Panc1 (cell line): ENCODE results near the gene DAB2IP. TPM values are rescaled to one million over a fixed set of nuclear protein-coding genes. Genes with fewer than 3 reads are reported as not detected.

Experiments
- ATAC-seq: fragments of 200-7000 bp; cut with Tn5 transposase; 2 replicates; pipeline ENCODE4 v1.9.1; 2020; ENCODE audit warnings: mild to moderate bottlenecking, moderate library complexity
- BruUV-seq: library from RNA; stranded (reverse); fragments of 400-500 nt; replicated peaks from 2 replicates; lab custom pipeline; 2021; lab: Mats Ljungman, UMichigan
- CTCF ChIA-PET: fragments of 300-600 bp; sonication (Branson Sonifier 250); formaldehyde crosslinking; loops from one replicate; lab custom pipeline; 2022; ENCODE audit warnings: antibody characterized with exemption; lab: Charles Lee
- POLR2A ChIA-PET: fragments of 300-600 bp; sonication (Branson Sonifier 250); formaldehyde crosslinking; loops from one replicate; lab custom pipeline; 2022; ENCODE audit warnings: antibody characterized with exemption; lab: Charles Lee
- DNase-seq: peaks from one replicate; pipeline ENCODE4 v3.0.0-alpha.2; 2010; ENCODE audit warnings: low read depth, low spot score
- H3K27ac ChIP-seq: 2 replicates; pipeline ENCODE4 v1.5.1; 2011; ENCODE audit warnings: mild to moderate bottlenecking, low read length, inconsistent platforms
- H3K27me3 ChIP-seq: fragments of 200-500 bp; sonication (Bioruptor generic); 2 replicates; pipeline ENCODE4 v1.6.0; 2014; ENCODE audit warnings: low read length, inconsistent platforms; ENCODE audit not compliant: control insufficient read depth, insufficient read depth
- H3K36me3 ChIP-seq: fragments of 200-500 bp; sonication (Bioruptor generic); 2 replicates; pipeline ENCODE4 v1.5.1; 2014; ENCODE audit warnings: inconsistent platforms, mild to moderate bottlenecking, low read length, moderate library complexity; ENCODE audit not compliant: control insufficient read depth, insufficient read depth
- H3K4me1 ChIP-seq: 2 replicates; pipeline ENCODE4 v1.5.1; 2011; ENCODE audit warnings: inconsistent platforms, mild to moderate bottlenecking, low read length, moderate library complexity; ENCODE audit not compliant: control insufficient read depth, insufficient read depth
- H3K4me3 ChIP-seq, 2 experiments: 2 replicates each; pipeline ENCODE4 v1.5.1; 2011 to 2012; ENCODE audit warnings: low read depth in 2 of 2, low read length in 2 of 2, mild to moderate bottlenecking in 2 of 2, inconsistent platforms in 1 of 2, moderate library complexity in 1 of 2
- H3K9me3 ChIP-seq: fragments of 200-500 bp; sonication (Bioruptor generic); 2 replicates; pipeline ENCODE4 v1.5.1; 2014; ENCODE audit warnings: low read depth, mild to moderate bottlenecking, inconsistent platforms, low read length, moderate library complexity; ENCODE audit not compliant: control insufficient read depth, insufficient read depth
- POLR2AphosphoS5 ChIP-seq: IDR thresholded peaks from 2 replicates; pipeline ENCODE4 v1.6.1; 2012; ENCODE audit warnings: mild to moderate bottlenecking, low read depth, low read length, moderate library complexity
- SIN3A ChIP-seq: IDR thresholded peaks from 2 replicates; pipeline ENCODE4 v1.6.1; 2012; ENCODE audit warnings: low read depth, mild to moderate bottlenecking, low read length, moderate library complexity, borderline replicate concordance; ENCODE audit not compliant: insufficient read depth
- TCF7L2 ChIP-seq: IDR thresholded peaks from 2 replicates; pipeline ENCODE4 v1.6.1; 2011; ENCODE audit warnings: mild to moderate bottlenecking, low read depth, low read length, inconsistent platforms
- in situ Hi-C: cut with HindIII; loops from 2 replicates; pipeline ENCODE4 v1.10.0; 2016; ENCODE audit warnings: low sequenced_read_pairs, low pct_unique_long_range_greater_than_20kb
- intact Hi-C: fragments of 100-400 bp; cut with micrococcal nuclease; formaldehyde crosslinking; loops from one replicate; pipeline ENCODE4 v1.10.0; 2022; ENCODE audit not compliant: unreplicated experiment
- total RNA-seq: library from RNA; stranded (reverse); gene quantifications from one replicate; pipeline ENCODE4 v1.2.1, GENCODE V29; 2021; ENCODE audit not compliant: unreplicated experiment
- TF ChIP-seq, protein P1 (sequence below): fragments of 450-650 bp; IDR thresholded peaks from 2 replicates; pipeline ENCODE4 v1.5.1; 2017; ENCODE audit warnings: mild to moderate bottlenecking
- TF ChIP-seq, protein P2 (sequence below), 2 experiments: IDR thresholded peaks; 2 replicates each; pipeline ENCODE4 v1.6.1; 2011 to 2012; ENCODE audit warnings: low read depth in 2 of 2, control low read depth in 1 of 2, low read length in 1 of 2, mild to moderate bottlenecking in 1 of 2, moderate library complexity in 1 of 2; ENCODE audit not compliant: insufficient read depth in 1 of 2

DAB2IP gene
- total RNA-seq, 1 experiment from 2014 or later, result 18.4 TPM

DNA sequence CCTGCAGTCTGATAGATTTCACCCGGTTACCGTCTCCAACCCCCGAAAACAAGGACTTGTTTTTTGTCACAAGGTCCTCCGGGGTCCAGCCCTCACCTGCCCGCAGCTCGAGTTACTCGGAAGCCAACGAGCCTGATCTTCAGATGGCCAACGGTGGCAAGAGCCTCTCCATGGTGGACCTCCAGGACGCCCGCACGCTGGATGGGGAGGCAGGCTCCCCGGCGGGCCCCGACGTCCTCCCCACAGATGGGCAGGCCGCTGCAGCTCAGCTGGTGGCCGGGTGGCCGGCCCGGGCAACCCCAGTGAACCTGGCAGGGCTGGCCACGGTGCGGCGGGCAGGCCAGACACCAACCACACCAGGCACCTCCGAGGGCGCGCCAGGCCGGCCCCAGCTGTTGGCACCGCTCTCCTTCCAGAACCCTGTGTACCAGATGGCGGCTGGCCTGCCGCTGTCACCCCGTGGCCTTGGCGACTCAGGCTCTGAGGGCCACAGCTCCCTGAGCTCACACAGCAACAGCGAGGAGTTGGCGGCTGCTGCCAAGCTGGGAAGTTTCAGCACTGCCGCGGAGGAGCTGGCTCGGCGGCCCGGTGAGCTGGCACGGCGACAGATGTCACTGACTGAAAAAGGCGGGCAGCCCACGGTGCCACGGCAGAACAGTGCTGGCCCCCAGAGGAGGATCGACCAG lies 121.3 kb downstream of the DAB2IP start:
- H3K36me3 ChIP-seq, result no peaks in the 10 kb centered on the region
- POLR2A ChIA-PET, result no interaction called here
- in situ Hi-C loops, result no loop called here

DNA sequence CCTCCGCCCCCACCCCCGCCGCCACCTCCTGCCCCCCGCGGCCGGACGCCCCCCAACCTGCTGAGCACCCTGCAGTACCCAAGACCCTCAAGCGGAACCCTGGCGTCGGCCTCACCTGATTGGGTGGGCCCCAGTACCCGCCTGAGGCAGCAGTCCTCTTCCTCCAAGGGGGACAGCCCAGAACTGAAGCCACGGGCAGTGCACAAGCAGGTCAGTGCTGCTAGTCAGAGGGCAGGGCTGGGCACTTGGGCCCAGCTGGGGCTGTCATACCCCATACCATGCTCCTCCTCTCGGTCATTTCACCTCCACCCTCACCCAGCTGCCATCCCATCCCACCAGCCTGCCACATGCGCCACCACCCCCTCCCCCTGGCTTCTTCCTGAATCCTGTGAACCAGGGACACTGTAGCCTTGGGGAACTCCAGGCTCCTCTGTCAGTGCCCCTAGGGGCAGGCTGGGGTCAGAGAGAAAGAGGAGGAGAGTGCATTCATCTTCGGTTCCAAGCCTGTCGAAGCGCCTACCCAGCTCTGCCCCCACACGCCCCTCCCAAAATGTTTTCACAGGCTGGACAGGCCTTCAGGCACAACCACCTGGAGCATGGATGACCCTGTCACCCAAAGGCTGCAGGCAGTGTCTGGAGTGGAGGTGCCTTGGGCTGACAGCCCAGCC lies 122.0 kb downstream of the DAB2IP start:
- ChIA-PET CTCF (no interaction called here), POLR2A (no interaction called here)
- Histone ChIP-seq H3K4me3 (no peak overlapping the region), H3K27ac (no peak overlapping the region), H3K27me3 (no peaks in the 10 kb centered on the region), H3K4me1 (no peaks in the 10 kb centered on the region), H3K9me3 (no peaks in the 10 kb centered on the region), H3K36me3 (no peaks in the 10 kb centered on the region)
- no peak for ATAC-seq
- intact Hi-C loops, result no loop called here
- in situ Hi-C loops, result no loop called here
- BruUV-seq, result no TSS peak
- no peak for TF ChIP-seq TCF7L2
- no peak for TF ChIP-seq SIN3A
- TF ChIP-seq POLR2AphosphoS5, result no peak
- TF ChIP-seq, protein P1, sequence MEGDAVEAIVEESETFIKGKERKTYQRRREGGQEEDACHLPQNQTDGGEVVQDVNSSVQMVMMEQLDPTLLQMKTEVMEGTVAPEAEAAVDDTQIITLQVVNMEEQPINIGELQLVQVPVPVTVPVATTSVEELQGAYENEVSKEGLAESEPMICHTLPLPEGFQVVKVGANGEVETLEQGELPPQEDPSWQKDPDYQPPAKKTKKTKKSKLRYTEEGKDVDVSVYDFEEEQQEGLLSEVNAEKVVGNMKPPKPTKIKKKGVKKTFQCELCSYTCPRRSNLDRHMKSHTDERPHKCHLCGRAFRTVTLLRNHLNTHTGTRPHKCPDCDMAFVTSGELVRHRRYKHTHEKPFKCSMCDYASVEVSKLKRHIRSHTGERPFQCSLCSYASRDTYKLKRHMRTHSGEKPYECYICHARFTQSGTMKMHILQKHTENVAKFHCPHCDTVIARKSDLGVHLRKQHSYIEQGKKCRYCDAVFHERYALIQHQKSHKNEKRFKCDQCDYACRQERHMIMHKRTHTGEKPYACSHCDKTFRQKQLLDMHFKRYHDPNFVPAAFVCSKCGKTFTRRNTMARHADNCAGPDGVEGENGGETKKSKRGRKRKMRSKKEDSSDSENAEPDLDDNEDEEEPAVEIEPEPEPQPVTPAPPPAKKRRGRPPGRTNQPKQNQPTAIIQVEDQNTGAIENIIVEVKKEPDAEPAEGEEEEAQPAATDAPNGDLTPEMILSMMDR, result no peak
- TF ChIP-seq, protein P2, sequence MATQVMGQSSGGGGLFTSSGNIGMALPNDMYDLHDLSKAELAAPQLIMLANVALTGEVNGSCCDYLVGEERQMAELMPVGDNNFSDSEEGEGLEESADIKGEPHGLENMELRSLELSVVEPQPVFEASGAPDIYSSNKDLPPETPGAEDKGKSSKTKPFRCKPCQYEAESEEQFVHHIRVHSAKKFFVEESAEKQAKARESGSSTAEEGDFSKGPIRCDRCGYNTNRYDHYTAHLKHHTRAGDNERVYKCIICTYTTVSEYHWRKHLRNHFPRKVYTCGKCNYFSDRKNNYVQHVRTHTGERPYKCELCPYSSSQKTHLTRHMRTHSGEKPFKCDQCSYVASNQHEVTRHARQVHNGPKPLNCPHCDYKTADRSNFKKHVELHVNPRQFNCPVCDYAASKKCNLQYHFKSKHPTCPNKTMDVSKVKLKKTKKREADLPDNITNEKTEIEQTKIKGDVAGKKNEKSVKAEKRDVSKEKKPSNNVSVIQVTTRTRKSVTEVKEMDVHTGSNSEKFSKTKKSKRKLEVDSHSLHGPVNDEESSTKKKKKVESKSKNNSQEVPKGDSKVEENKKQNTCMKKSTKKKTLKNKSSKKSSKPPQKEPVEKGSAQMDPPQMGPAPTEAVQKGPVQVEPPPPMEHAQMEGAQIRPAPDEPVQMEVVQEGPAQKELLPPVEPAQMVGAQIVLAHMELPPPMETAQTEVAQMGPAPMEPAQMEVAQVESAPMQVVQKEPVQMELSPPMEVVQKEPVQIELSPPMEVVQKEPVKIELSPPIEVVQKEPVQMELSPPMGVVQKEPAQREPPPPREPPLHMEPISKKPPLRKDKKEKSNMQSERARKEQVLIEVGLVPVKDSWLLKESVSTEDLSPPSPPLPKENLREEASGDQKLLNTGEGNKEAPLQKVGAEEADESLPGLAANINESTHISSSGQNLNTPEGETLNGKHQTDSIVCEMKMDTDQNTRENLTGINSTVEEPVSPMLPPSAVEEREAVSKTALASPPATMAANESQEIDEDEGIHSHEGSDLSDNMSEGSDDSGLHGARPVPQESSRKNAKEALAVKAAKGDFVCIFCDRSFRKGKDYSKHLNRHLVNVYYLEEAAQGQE (IDR thresholded peaks at IDR 0.05; ENCODE audit: insufficient read depth in 1 of 2, low read depth in 2 of 2, low read length in 1 of 2), result no peak
- DNase-seq, result no peak

More for the DNA sequence above, 121.3 kb downstream of the DAB2IP start:
- Histone ChIP-seq H3K27me3 (no peaks in the 10 kb centered on the region), H3K27ac (no peak overlapping the region), H3K4me1 (no peaks in the 10 kb centered on the region), H3K4me3 (no peak overlapping the region), H3K9me3 (no peaks in the 10 kb centered on the region)
- TF ChIP-seq TCF7L2 (no peak), POLR2AphosphoS5 (no peak), SIN3A (no peak)
- TF ChIP-seq, protein P2 (IDR thresholded peaks at IDR 0.05; ENCODE audit: insufficient read depth in 1 of 2, low read depth in 2 of 2, low read length in 1 of 2), result no peak
- TF ChIP-seq, protein P1, result no peak
- CTCF ChIA-PET, result interaction anchor here (0.6 kb wide), 1 partner anchor 475 kb away, joined by 4 read pairs; no protein-coding TSS in a partner anchor
- DNase-seq, result no peak
- BruUV-seq, result no TSS peak
- intact Hi-C loops, result no loop called here
- ATAC-seq, result no peak
